ENCODE results near the gene PIGU.
"Not testable (repeated sequence)": the region's sequence is repeated elsewhere in the genome, so short reads cannot be mapped to it uniquely, and the experiment has no call there.

PIGU gene

GRCh38 chr20:34706302-34706875, 29.5 kb upstream of the PIGU start:
- DNase-seq = no peak

GRCh38 chr20:34705397-34706301, 28.8 kb upstream of the PIGU start:
- DNase-seq = no peak

GRCh38 chr20:34705008-34705396, 28.1 kb upstream of the PIGU start:
- DNase-seq = no peak

GRCh38 chr20:34704177-34705007, 27.5 kb upstream of the PIGU start, which contains the start of gene TP53INP2:
TP53INP2 (plus strand) TSS chr20:34704344; CDS start chr20:34708740, 4,396 bp downstream.
- DNase-seq = peak; percentile 86

- no peak for DNase-seq
Observed at GRCh38 chr20:34703424-34704176, 26.7 kb upstream of the PIGU start.

GRCh38 chr20:34703061-34703423, 26.1 kb upstream of the PIGU start:
- DNase-seq = no peak

- DNase-seq = no peak
Observed at GRCh38 chr20:34701405-34702085, 24.7 kb upstream of the PIGU start.

- DNase-seq = no peak
Observed at GRCh38 chr20:34693414-34693813, 16.5 kb upstream of the PIGU start.

- DNase-seq = no peak
Observed at GRCh38 chr20:34691838-34692237, 14.9 kb upstream of the PIGU start.

GRCh38 chr20:34689486-34689885, 12.6 kb upstream of the PIGU start:
- DNase-seq = no peak

- DNase-seq = no peak
Observed at GRCh38 chr20:34683667-34684066, 6.8 kb upstream of the PIGU start.

GRCh38 chr20:34680586-34681175, 3.8 kb upstream of the PIGU start:
- DNase-seq = no peak

- DNase-seq = no peak
Observed at GRCh38 chr20:34675993-34676641, 775 bp downstream of the PIGU start.

GRCh38 chr20:34675561-34675960, 1.3 kb downstream of the PIGU start:
- DNase-seq = no peak

- DNase-seq = no peak
Observed at GRCh38 chr20:34673412-34673811, 3.5 kb downstream of the PIGU start.

- no peak for DNase-seq
Observed at GRCh38 chr20:34669094-34669493, 7.8 kb downstream of the PIGU start.

- not testable (repeated sequence) for DNase-seq
Observed at GRCh38 chr20:34664751-34665150, 12.1 kb downstream of the PIGU start.

- no peak for DNase-seq
Observed at GRCh38 chr20:34663213-34663943, 13.5 kb downstream of the PIGU start.

GRCh38 chr20:34661811-34662210, 15.1 kb downstream of the PIGU start:
- DNase-seq = not testable (repeated sequence)

- DNase-seq = not testable (repeated sequence)
Observed at GRCh38 chr20:34658654-34659053, 18.2 kb downstream of the PIGU start.

All from NCI-H1092 treated with DMSO at 0.1 percent for 48 hours (cell line).